ENCODE measurements around the gene FCGR2B. TPM values are rescaled to one million over a fixed set of nuclear protein-coding genes. Genes with fewer than 3 reads are reported as not detected.

FCGR2B gene
- total RNA-seq (2022; extraction: Qiagen RNA extraction; ENCODE audit: low read depth), result not detected in 5 replicates

GRCh38 chr1:161662684-161663339, at the start of gene FCGR2B:
Gene FCGR2B, plus strand, starts transcription at chr1:161663143. Its CDS starts 99 bp downstream, at chr1:161663242.

GRCh38 chr1:161631076-161631475, 31.9 kb upstream of the FCGR2B start, which contains the start of gene FCGR3B:
Gene FCGR3B, minus strand, starts transcription at chr1:161631176. Its CDS starts 82 bp downstream, at chr1:161631094.

GRCh38 chr1:161706482-161707347, 43.8 kb downstream of the FCGR2B start, which contains the start of gene FCRLA:
Gene FCRLA, plus strand, starts transcription at chr1:161707229. Its CDS starts 36 bp downstream, at chr1:161707265.

GRCh38 chr1:161720956-161721737, 58.2 kb downstream of the FCGR2B start, which contains the start of gene FCRLB:
Gene FCRLB, plus strand, starts transcription at chr1:161721544. Its CDS starts 1,129 bp downstream, at chr1:161722673.

Other genes starting within 250 kb of the FCGR2B start
- not detected in 5 replicates for gene FCGR2A, start 157.7 kb upstream of the FCGR2B start, total RNA-seq (2022; extraction: Qiagen RNA extraction; ENCODE audit: low read depth)
- gene HSPA6, start 138.6 kb upstream of the FCGR2B start, total RNA-seq (2022; extraction: Qiagen RNA extraction; ENCODE audit: low read depth), result 1.1 to 10.4 TPM (median 2.8 TPM) in 5 replicates
- not detected in 5 replicates for gene FCGR3A, start 113.3 kb upstream of the FCGR2B start, total RNA-seq (2022; extraction: Qiagen RNA extraction; ENCODE audit: low read depth)
- not detected in 5 replicates for gene FCGR3B, start 32.0 kb upstream of the FCGR2B start, total RNA-seq (2022; extraction: Qiagen RNA extraction; ENCODE audit: low read depth)
- gene FCRLA, start 44.1 kb downstream of the FCGR2B start, total RNA-seq (2022; extraction: Qiagen RNA extraction; ENCODE audit: low read depth), result not detected in 5 replicates
- 1.1 to 2.0 TPM (median 1.8 TPM) in 5 replicates for gene FCRLB, start 58.4 kb downstream of the FCGR2B start, total RNA-seq (2022; extraction: Qiagen RNA extraction; ENCODE audit: low read depth)
- gene DUSP12, start 86.6 kb downstream of the FCGR2B start, total RNA-seq (2022; extraction: Qiagen RNA extraction; ENCODE audit: low read depth), result 42.9 to 57.7 TPM (median 45.6 TPM) in 5 replicates
- 11.1 to 17.5 TPM (median 13.1 TPM) in 5 replicates for gene ATF6, start 103.2 kb downstream of the FCGR2B start, total RNA-seq (2022; extraction: Qiagen RNA extraction; ENCODE audit: low read depth)